Stimulated activated effector memory CD8-positive, alpha-beta T cell treated with anti-CD3 and anti-CD28 coated beads, Interleukin-12 subunit alpha, Interleukin-12 subunit beta, amount 100 ng/mL, for 72 hours (primary cell): ENCODE data around the gene CCDC188.
"Not testable (repeated sequence)": the region's sequence is repeated elsewhere in the genome, so short reads cannot be mapped to it uniquely, and the experiment has no call there.

Experiments
- ATAC-seq: fragments of 150-1000 bp; cut with Tn5 transposase; 2 replicates; pipeline ENCODE4 v1.10.0; 2021
- DNase-seq, 2 donors: peaks; one replicate each; pipeline ENCODE4 v3.0.0; 2021 to 2022; ENCODE audit warnings: low spot score in 2 of 2
- H3K27ac Mint-ChIP-seq: one replicate; pipeline ENCODE4 v1.8.0; 2022; ENCODE audit warnings: mild to moderate bottlenecking, mixed read lengths
- H3K36me3 Mint-ChIP-seq: one replicate; pipeline ENCODE4 v1.8.0; 2022; ENCODE audit warnings: mild to moderate bottlenecking, mixed read lengths
- H3K4me1 Mint-ChIP-seq: one replicate; pipeline ENCODE4 v1.8.0; 2022; ENCODE audit warnings: mixed read lengths
- H3K4me3 Mint-ChIP-seq: one replicate; pipeline ENCODE4 v1.8.0; 2022; ENCODE audit warnings: mild to moderate bottlenecking, mixed read lengths
- H3K9me3 Mint-ChIP-seq: one replicate; pipeline ENCODE4 v1.8.0; 2022; ENCODE audit warnings: mixed read lengths

CCDC188 gene

GRCh38 chr22:20165421-20165820 is 14.6 kb upstream of the CCDC188 start:
- no peak for ATAC-seq
- Mint-ChIP-seq H3K4me3 (no peak overlapping the region), H3K9me3 (peaks cover 3% of the 10 kb centered on the region)

DNA sequence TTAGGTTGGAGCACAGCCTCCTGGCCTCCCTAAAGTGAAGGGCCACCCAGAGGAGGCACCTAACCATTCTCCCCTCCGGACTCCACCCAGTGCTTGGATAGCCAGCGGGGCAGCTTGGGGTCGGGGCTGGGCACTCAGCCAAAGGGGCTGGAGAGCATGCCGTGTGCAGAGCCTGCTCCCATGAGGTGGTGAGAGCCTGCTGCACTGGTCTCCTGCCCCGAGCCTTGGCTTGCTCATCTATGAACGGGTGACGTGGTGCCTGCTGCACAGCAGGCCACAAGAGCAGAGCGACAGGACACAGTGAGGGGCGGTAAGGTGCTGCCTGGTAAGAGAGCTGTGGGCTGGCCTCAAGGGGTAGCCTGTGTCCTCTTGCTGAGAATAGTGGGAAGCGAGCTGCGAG is 14.0 kb upstream of the CCDC188 start:
- H3K4me1 Mint-ChIP-seq: peaks cover 6% of the 10 kb centered on the region
- peak; percentile 8 for ATAC-seq
- no peak overlapping the region for H3K4me3 Mint-ChIP-seq
- H3K27ac Mint-ChIP-seq: no peak overlapping the region
- no peak for DNase-seq
- H3K36me3 Mint-ChIP-seq: peaks cover 13% of the 10 kb centered on the region
- H3K9me3 Mint-ChIP-seq: peaks cover 3% of the 10 kb centered on the region

More at GRCh38 chr22:20165421-20165820, 14.6 kb upstream of the CCDC188 start:
- no peak for DNase-seq
- no peak overlapping the region for H3K27ac Mint-ChIP-seq
- H3K4me1 Mint-ChIP-seq: peaks cover 6% of the 10 kb centered on the region
- H3K36me3 Mint-ChIP-seq: peaks cover 13% of the 10 kb centered on the region

GRCh38 chr22:20160041-20160440 is 9.2 kb upstream of the CCDC188 start:
- H3K4me3 Mint-ChIP-seq: no peak overlapping the region
- peaks cover 3% of the 10 kb centered on the region for H3K9me3 Mint-ChIP-seq
- H3K27ac Mint-ChIP-seq: no peak overlapping the region
- peaks cover 11% of the 10 kb centered on the region for H3K4me1 Mint-ChIP-seq
- H3K36me3 Mint-ChIP-seq: peaks cover 13% of the 10 kb centered on the region
- no peak for ATAC-seq
- DNase-seq: no peak

DNA sequence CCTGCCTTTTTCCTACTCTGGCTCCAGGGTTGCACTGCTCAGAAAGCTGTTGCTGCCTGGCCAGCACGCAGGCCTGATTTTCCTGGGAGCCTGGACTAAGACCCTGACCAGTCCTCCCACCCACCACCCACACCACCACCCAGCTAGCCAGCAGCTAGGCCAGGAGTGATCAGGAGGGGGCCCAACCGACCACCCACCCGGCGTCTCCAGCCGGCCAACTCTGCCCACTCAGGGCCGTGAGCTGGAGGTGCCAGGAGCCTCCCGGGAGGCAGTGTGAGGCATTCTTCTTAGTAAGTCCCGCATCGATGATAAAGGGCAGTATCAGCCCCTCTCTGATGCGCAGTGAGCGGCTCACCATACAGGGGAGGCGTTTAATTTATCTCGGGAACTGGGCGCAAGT is 8.7 kb upstream of the CCDC188 start:
- not testable (repeated sequence) for DNase-seq, H3K4me3 Mint-ChIP-seq, H3K27ac Mint-ChIP-seq, ATAC-seq, H3K9me3 Mint-ChIP-seq
- Mint-ChIP-seq H3K4me1 (peaks cover 11% of the 10 kb centered on the region), H3K36me3 (peaks cover 12% of the 10 kb centered on the region)

GRCh38 chr22:20159076-20159475 is 8.2 kb upstream of the CCDC188 start:
- peaks cover 6% of the 10 kb centered on the region for H3K4me1 Mint-ChIP-seq
- DNase-seq (no peak), ATAC-seq (no peak)
- H3K36me3 Mint-ChIP-seq: peaks cover 8% of the 10 kb centered on the region
- no peak overlapping the region for H3K4me3 Mint-ChIP-seq
- no peak overlapping the region for H3K27ac Mint-ChIP-seq
- H3K9me3 Mint-ChIP-seq: no peaks in the 10 kb centered on the region

- Mint-ChIP-seq H3K4me3 (no peak overlapping the region), H3K36me3 (peaks cover 6% of the 10 kb centered on the region), H3K4me1 (peaks cover 5% of the 10 kb centered on the region), H3K27ac (no peak overlapping the region), H3K9me3 (no peaks in the 10 kb centered on the region)
- DNase-seq (no peak), ATAC-seq (no peak)
Measured at GRCh38 chr22:20158391-20159036, 7.7 kb upstream of the CCDC188 start.

DNA sequence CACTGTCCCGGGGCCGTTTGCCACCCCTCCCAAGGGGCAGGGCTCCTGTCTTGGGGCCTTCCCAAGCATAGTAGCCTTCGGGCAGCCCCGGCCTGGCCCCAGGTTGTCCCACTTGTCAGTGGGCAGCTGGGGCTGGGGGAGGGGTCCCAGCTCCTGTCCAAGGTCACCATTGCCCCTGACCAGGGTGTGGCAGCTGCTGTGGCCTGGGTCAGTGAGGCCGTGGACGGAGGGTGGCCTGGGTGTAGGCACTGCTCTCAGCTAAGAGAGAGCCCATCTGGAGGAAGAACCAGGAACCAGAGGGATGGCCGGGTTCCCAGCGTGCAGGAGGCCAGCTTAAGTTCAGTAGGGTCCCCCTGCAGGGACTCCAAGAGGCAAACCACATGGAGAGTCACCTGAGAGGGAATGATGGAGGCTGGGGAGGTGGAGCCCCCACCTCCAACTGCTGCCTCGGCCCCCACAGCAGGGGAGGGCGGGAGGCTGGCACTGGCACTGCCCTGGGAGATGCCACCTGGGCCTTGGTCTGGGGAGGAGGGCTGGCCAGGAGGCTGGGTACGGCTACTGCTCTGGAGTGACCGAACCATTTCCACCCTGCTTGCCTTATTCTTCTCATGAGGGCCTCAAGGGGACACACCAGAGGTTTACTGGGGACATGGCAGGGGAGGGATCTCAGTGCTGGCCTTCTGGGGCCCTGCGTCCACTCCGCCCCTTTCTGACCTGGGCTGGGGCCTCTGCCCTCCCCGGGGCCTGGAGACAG is 6.8 kb upstream of the CCDC188 start:
- Mint-ChIP-seq H3K4me1 (peaks cover 5% of the 10 kb centered on the region), H3K36me3 (peaks cover 6% of the 10 kb centered on the region), H3K9me3 (no peaks in the 10 kb centered on the region), H3K4me3 (no peak overlapping the region), H3K27ac (no peak overlapping the region)
- DNase-seq (no peak), ATAC-seq (no peak)

DNA sequence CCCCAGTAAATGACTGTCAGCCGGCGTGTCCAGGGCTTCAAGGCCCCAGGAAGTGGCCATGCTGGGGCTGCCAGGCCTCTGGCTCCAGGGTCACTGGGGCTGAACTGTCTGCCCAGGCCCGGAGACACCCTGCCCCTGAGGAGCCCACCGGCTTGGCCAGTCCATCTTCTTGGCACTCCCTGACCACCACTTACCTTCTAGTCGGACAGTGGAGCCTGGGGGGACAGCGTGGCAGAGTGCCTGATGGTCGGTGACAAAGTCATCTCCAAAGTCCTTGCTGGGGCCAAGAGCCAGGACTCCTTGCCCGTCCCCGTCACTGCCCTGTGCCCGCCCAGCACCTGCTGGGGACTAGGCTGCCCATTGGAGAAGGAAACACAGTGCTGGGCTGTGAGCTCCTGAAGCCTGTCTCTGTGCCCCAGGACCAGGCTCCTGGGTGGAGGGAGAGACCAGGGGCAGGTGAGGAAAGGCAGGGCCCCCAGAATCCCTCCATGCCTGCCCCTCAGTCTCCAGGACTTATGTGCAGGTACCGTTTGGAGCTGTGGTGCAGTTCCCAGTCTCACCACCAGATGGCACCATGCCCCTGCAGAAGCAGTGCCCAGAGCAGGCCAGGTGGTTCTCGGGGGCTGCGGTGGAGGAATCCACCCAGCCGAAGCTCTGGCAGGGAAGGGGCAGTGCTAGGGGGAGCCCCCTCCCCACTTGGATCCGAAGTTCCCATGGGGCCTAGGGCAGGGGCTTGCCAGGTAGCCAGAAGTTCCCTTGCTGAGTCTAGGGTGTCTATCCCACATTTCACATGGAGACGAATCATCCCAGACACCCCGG is 6.0 kb upstream of the CCDC188 start:
- Mint-ChIP-seq H3K27ac (no peak overlapping the region), H3K4me1 (peaks cover 5% of the 10 kb centered on the region), H3K9me3 (no peaks in the 10 kb centered on the region)

DNA sequence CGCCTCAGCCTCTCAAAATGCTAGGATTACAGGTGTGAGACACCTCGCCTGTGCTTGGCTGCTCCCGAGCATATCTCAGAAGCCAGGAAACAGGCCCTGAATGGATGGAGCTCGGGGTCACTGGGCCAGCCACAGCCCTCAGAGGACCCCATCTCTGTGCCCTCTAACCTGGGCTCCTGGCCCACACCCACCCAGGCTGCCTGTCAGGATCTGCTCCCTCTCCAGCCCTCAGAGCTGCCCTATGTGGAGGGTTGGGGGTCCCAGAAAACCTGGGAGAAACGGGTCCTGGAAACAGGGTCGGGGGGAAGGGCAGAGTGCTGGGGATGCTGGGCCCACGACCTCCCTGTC is 5.2 kb upstream of the CCDC188 start:
- Mint-ChIP-seq H3K4me1 (peaks cover 5% of the 10 kb centered on the region), H3K27ac (no peak overlapping the region), H3K36me3 (no peaks in the 10 kb centered on the region), H3K9me3 (no peaks in the 10 kb centered on the region), H3K4me3 (no peak overlapping the region)
- DNase-seq (no peak), ATAC-seq (no peak)

More for the DNA sequence above, 6.0 kb upstream of the CCDC188 start:
- DNase-seq (peak; percentile 92 to 96), ATAC-seq (peak; percentile 80)
- Mint-ChIP-seq H3K36me3 (peaks cover 3% of the 10 kb centered on the region), H3K4me3 (no peak overlapping the region)

DNA sequence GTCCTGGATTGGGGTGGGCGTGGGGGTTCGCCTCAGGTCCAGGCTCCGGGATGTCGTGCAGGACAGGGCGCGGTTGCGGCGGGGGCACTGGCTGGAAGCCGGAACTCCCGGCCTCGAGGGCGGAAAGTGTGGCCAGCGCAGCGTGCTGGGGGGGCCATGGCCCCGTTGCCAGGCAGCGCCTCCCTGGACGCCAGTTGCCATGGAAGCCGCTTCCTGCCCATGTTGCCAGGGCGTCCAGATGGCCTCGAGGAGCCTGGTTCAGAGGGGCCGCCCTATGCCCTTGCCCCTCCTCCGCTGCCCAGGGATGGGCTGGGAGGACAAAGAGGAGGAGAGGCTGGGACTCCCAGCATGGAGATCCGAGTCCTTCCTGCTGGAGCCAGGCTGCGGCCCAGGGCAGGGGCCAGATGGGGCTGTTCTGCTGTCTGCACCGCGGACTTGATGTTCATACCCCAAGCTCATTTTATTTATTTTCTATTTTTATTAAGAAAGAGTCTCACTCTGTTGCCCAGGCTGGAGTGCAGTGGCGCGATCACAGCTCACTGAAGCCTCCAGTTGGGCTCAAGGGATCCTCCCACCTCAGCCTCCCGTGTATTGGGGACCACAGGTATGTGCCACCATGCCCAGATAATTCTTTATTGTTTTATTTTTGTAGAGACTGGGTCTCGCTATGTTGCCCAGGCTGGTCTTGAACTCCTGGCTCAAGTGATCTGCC is 4.6 kb upstream of the CCDC188 start:
- H3K9me3 Mint-ChIP-seq: no peaks in the 10 kb centered on the region
- no peak overlapping the region for H3K4me3 Mint-ChIP-seq
- no peak for DNase-seq
- no peak overlapping the region for H3K27ac Mint-ChIP-seq
- H3K36me3 Mint-ChIP-seq: no peaks in the 10 kb centered on the region
- ATAC-seq: no peak
- peaks cover 5% of the 10 kb centered on the region for H3K4me1 Mint-ChIP-seq

DNA sequence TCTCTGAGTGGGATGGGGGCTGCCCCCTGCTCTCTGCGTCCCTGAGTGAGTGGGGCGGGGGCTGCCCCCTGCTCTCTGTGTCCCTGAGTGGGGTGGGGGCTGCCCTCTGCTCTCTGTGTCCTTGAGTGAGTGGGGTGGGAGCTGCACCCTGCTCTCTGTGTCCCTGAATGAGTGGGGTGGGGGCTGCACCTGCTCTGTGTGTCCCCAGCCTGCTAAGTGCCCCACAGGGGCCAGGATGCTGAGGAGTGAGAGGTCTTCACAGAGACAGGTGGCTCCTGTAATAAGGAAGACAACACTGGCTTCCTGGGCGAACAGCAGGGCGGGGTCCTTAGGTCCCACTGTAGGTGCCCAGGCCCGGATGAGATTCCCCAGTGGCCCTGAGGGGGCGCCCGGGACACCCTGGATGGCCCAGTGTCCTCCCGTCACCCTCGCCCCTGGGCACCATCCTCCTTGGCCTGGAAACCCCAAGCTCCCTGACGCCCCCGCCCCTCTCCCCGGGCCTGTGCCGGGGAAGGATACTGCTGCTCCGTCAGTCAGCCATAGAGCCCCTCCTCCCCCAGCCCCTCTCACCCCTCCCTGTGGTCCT is 3.8 kb upstream of the CCDC188 start:
- Mint-ChIP-seq H3K27ac (no peak overlapping the region), H3K4me3 (no peak overlapping the region), H3K36me3 (no peaks in the 10 kb centered on the region), H3K4me1 (peaks cover 5% of the 10 kb centered on the region), H3K9me3 (no peaks in the 10 kb centered on the region)
- no peak for ATAC-seq
- no peak for DNase-seq

DNA sequence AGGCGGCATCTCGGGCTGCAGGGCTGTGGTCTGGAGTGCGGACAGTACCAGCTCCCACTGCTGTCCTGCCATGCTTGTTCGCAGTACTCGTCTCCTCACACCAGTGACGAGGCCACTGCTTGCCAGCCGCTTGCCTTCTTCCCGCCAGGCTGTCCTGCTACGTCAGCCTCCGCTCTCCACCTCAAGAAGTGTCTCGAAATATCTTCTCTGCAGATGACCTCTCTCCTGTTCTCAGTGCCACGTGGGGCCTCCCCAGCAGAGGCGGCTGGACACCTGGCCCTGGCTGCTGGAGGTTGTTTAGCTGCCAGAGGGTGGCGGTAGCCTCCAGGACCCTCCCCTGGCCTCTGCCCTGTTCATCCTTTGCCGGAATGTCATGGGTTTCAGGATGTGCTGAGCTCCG is 3.1 kb upstream of the CCDC188 start:
- DNase-seq (no peak), ATAC-seq (no peak)
- Mint-ChIP-seq H3K4me1 (peaks cover 5% of the 10 kb centered on the region), H3K36me3 (no peaks in the 10 kb centered on the region), H3K9me3 (no peaks in the 10 kb centered on the region), H3K4me3 (no peak overlapping the region), H3K27ac (no peak overlapping the region)

DNA sequence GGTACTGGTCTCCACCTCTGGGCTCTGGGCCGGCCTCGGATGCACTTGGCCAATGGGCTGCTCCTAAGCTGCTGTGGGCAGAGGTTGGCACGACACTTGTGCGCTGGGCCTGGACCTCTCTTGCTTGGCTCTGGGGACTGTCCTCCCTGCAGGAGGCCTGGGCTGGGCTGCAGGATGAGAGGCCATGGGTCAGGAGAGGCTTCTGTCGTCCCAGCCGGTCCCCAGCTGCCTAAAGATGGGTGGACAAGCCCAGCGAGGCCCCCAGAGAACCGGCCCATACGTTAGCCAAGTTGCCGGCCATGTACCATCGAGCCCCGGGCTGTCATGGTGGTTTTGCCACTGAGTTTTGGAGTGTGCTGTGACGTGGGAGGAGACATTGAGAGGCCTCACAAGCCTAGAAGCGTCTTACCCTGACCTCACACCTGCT is 1.6 kb upstream of the CCDC188 start:
- no peak for ATAC-seq
- H3K27ac Mint-ChIP-seq: peak overlapping the region; percentile 60
- no peaks in the 10 kb centered on the region for H3K36me3 Mint-ChIP-seq
- no peaks in the 10 kb centered on the region for H3K9me3 Mint-ChIP-seq
- H3K4me1 Mint-ChIP-seq: peaks cover 5% of the 10 kb centered on the region
- DNase-seq: no peak
- H3K4me3 Mint-ChIP-seq: no peak overlapping the region

- ATAC-seq: no peak
- peaks cover 5% of the 10 kb centered on the region for H3K4me1 Mint-ChIP-seq
- no peaks in the 10 kb centered on the region for H3K36me3 Mint-ChIP-seq
- no peak overlapping the region for H3K4me3 Mint-ChIP-seq
- no peak for DNase-seq
- H3K27ac Mint-ChIP-seq: peak overlapping the region; percentile 71
- H3K9me3 Mint-ChIP-seq: no peaks in the 10 kb centered on the region
Measured at GRCh38 chr22:20151276-20151588, 377 bp upstream of the CCDC188 start.
